ENCODE data around the gene NRM.
"Not testable (repeated sequence)": the region's sequence is repeated elsewhere in the genome, so short reads cannot be mapped to it uniquely, and the experiment has no call there.

- TF ChIP-seq ATF3 (IDR thresholded peaks at IDR 0.05); CTCF (IDR thresholded peaks at IDR 0.05 in 2 of 3, conservative IDR thresholded peaks at IDR 0.05 in 1 of 3; ENCODE audit: borderline replicate concordance in 1 of 3, insufficient read depth in 1 of 3, low read depth in 2 of 3, low read length in 2 of 3); JUND (IDR thresholded peaks at IDR 0.05); SP1 (IDR thresholded peaks at IDR 0.05; ENCODE audit: low read depth); SIN3A (IDR thresholded peaks at IDR 0.05; ENCODE audit: low read depth); RAD21 (IDR thresholded peaks at IDR 0.05; ENCODE audit: low read depth); EGR1 (IDR thresholded peaks at IDR 0.05; ENCODE audit: low read depth): not testable (repeated sequence)
These were observed 32.5 kb upstream of the NRM start for GRCh38 chr6:30723159-30723842.
